NCI-H2081 treated with DMSO at 0.1 percent for 48 hours (cell line): ENCODE results near the gene CAPN15.
"Not testable (repeated sequence)": the region's sequence is repeated elsewhere in the genome, so short reads cannot be mapped to it uniquely, and the experiment has no call there.

Source experiments
- DNase-seq: peaks from one replicate; lab custom pipeline; 2025; lab: John Stamatoyannopoulos, UW

CAPN15 gene

DNA sequence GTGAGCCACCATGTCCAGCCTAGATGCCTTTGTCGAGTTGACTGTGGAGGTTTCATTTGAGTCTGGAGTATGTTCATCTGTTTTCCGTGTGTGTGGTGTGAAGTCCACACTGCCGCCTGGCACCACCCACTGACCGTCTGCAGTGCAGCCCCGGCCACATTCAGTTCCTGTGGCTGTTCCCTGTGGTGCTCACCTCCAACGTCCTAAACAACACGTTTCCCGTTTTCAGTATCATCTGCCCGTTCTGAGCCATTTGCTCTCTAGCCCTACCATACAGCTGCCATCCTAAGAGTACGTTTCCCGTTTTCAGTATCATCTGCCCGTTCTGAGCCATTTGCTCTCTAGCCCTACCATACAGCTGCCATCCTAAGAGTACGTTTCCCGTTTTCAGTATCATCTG lies 20.0 kb upstream of the CAPN15 start:
- not testable (repeated sequence) for DNase-seq

GRCh38 chr16:507996-508395 lies 19.5 kb upstream of the CAPN15 start:
- no peak for DNase-seq

DNA sequence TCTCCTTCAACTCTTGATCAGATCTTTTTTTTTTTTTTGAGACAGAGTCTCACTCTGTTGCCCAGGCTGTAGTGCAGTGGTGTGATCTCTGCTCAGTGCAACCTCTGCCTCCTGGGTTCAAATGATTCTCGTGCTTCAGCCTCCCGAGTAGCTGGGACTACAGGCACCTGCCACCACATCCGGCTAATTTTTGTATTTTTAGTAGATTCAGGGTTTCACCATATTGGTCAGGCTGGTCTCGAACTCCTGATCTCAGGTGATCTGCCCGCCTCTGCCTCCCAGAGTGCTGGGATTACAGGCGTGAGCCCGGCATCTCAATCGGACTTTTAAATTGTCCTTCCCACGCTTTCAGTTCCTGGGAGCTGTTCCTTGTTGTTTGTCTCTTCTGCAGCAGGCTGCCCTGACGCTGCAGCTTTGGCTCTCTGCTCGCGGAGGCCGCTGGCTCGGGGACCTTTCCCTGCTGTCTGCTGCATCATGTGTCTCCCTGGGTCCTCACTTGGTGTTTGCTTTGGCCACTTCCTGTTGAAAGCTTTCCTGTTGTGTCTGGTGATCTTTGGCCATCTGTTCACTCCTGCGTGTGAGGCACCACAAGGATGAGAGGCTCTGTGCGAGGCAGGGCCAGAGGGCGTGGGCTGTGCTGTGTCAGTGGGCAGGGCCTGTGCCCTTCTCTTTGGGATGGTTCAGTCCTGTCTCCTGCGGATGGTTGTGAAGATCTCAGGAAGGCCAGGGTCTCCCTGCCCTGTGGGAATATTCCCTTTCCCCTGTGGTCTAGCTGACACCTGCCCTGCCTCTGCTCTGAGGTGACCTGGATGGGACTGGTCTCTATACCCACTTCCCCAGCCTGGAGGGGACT lies 18.4 kb upstream of the CAPN15 start:
- DNase-seq = no peak

- DNase-seq = no peak
Measured at GRCh38 chr16:510066-510825, 17.3 kb upstream of the CAPN15 start.

DNA sequence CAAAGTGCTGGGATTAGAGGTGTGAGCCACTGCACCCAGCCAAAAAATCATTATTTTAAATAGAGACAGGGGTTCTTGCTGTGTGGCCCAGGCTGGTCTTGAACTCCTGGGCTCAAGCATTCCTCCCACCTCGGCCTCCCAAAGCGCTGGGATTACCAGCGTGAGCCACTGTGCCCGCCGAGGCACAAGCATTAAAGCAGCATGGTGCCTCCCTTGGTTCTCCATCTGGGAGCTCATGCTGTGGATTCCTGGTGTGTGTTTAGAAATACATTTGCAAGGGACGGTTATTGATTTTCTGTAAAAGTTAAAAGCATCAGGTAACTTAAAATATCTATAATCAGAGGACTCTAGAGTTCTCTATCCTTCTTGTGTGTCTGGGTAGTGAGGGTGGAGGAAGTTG lies 14.7 kb upstream of the CAPN15 start:
- no peak for DNase-seq

DNA sequence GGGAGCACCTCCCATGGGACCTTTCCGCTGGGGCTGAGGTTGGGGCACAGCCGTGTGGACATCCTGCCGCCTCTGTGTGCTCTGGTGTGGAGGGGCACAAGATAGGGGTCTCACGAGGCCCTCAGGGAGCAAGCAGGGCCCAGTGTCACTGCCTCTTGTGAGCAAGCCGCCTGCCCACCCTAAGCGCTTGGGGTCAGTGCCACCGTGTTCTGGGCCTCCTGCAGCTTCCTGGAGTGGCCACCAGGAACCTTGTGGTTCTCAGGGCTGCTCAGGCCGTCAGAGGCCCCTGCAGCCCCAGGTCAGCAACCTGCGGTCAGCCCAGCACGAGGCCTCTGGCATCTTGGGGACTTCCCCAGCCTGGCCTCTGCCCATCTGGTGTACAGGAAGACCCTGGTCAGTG lies 13.6 kb upstream of the CAPN15 start:
- no peak for DNase-seq

DNA sequence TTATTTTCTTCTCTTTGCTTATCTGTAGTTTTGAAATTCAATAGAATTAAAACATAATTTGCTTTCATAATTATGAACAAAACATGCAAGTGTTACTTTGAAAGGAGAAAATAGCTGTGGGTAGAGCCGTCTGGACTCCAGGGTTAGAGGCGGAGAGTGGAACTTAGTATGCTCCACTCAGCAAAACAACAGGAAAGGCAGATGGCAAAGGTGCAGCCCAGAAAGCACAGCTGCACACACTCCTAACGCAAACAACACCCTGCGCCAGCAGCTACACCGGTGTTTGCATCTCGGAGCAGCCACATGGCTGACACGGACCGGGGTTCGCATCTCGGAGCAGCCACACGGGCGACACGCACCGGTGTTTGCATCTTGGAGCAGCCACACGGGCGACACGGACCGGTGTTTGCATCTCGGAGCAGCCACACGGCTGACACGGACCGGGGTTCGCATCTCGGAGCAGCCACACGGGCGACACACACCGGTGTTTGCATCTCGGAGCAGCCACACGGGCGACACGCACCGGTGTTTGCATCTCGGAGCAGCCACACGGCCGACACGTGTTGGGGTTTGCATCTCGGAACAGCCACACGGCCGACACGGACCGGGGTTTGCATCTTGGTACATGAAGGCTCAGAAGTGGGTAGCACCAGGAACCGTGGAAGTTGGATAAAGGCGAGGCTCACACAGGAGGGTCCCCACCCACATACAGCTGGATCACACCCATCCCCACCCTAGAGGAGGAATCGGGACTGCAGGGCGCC lies 12.2 kb upstream of the CAPN15 start:
- DNase-seq = no peak

- DNase-seq = no peak
Measured at GRCh38 chr16:515939-516226, 11.6 kb upstream of the CAPN15 start.

DNA sequence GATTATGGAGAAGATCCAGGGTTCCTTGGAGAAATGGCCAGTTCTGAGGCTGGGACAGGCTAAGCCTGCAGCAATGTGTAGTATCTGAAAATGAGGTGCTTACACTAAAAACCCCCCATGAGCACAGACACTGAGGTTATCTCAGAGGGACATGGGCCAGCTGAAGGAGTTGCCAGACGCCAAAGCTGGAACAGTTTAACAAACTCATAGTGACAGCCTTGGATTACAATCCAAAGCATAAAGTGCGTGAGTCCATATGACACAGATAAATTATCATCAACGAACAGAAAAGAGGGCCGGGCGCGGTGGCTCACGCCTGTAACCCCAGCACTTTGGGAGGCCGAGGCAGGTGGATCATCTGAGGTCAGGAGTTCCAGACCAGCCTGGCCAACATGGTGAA lies 11.2 kb upstream of the CAPN15 start:
- no peak for DNase-seq

- no peak for DNase-seq
Measured at GRCh38 chr16:518858-519257, 8.7 kb upstream of the CAPN15 start.

GRCh38 chr16:519425-519824 lies 8.1 kb upstream of the CAPN15 start:
- DNase-seq = no peak

- DNase-seq = no peak
Measured at GRCh38 chr16:519841-520687, 7.4 kb upstream of the CAPN15 start.

GRCh38 chr16:520847-521246 lies 6.7 kb upstream of the CAPN15 start:
- no peak for DNase-seq

DNA sequence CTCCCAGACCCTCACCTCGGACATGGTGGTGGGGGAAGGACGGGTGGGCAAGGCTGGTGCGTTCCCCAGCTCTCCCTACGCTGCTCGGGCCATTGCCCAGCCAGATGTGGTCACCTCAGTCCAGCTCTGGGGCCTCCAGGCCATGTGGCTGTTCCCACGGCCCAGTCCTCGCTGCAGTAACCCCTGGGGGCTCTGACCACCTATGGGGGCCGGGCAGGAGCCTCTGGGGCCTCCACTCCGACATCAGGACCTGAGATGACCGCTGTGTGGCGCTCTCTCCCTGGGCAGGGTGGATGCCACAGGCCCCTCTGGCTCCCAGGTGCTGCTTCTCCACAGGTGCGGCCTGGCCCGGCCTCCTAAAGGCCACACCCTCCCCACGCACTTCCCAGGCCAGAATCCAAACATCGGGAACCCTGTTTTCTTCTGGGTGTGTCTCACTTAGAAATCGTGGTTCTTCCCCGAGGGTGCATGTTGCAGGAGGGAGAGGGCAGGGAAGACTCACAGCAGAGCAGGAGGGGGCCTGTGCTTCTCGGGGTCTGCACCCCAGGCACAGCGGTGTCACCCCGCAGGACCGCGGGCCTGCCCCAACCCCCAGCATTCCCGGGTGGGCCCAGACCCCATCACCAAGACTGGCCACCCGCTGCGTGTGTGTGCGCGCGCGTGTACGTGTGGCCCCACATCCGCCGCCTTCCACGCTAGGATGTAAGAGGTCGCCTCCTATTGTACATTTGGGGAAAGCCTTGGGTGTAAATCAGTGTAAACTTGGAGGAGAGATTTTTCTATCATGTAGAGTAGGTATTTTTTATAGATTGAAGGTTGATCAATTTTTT lies 5.9 kb upstream of the CAPN15 start:
- DNase-seq = no peak

DNA sequence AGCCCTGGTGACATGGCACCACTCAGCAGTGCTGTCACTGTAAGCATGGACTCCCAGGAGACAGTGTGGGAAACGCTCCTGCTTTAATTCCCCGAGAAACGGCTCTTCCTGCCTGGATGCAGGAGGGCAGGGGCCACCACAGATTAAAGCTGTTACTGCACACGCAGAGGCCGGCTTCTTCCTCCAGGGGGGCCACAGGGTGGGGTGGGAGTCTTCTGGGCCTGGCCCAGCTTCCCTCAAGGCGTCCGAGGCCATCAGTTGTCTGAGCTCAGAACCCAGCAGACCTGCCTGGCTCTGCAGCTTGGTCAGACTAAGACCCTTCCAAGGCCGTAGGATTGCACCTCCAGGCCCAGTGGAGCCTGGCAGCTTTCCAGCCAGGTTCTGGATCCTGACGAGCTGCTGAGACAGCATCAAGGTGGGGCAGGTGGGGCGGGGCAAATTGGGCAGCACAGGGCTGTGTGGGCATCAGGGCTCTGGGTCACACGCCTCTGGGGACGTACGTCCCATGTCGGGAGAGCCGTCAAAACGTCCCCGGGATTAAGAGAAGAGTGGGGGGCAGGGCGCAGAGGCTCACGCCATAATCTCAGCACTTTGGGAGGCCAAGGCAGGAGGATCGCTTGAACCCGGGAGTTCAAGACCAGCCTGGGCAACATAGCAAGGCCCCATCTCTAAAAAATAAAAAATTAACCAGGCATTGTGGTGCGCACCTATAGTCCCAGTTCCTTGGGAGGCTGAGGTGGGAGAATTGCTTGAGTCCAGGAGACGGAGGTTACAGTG lies 5.0 kb upstream of the CAPN15 start:
- no peak for DNase-seq

DNA sequence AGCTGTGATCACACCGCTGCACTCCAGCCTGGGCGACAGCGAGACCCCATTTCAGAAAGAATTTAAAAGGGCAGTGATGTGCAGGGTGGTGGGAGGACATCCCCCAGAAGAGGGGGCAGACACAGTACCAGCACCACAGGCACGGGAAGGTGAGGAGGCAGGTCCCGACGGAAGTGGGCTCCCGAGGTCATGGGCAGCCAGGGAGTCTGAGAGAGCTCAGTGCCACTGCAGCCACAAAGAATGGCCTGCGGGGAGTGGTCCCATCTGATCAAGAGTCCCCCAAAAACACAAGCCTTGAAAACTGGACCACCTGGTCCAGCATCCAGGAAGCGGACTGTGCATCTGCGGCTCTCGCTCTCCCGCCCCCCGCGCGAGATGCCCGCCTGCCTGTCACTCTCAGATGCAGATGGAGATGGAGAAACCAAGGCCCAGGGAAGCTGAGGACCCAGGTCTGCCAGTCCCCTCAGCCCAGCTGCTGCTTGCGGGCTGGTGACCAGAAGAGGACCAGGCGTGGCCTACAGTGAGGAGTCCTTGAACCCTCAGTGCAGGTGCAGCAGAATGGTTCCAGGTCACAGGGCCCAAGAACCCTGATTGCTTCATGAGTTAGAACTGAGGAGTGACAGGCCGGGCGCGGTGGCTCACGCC lies 4.3 kb upstream of the CAPN15 start:
- DNase-seq = no peak

DNA sequence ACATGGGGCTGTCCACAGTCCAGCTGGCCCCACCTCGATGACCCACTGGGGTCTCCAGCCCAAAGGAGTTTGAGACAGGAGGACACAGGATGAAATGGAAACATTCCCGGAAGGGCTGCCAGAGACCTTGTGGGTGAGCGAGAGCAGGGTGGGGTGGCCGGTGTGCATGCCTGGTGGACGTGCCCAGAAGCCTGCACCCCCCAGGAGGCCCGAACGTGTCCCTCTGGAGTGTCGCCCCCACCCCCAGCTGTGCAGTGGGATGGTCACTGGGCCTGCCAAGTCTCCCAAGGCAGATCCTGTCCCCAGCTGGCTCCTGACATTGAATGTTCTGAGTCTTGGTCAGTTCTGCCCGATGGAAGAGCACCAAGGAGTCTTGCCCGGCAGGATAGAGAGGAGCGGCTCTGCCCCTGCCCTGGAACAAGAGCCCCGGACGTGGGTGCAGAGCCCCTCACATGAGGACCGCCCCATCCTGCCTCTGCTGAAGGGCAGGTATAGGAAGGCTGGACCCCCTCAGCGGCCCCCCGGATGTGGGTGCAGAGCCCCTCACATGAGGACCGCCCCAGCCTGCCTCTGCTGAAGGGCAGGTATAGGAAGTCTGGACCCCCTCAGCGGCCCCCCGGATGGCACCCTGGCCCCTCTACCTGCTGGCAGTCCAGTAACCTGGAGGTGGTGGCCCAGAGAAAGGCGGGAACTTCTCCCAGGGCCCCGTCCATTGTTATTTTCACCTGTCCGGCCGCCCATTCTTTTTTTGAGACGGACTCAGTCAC lies 3.1 kb upstream of the CAPN15 start:
- DNase-seq = no peak

DNA sequence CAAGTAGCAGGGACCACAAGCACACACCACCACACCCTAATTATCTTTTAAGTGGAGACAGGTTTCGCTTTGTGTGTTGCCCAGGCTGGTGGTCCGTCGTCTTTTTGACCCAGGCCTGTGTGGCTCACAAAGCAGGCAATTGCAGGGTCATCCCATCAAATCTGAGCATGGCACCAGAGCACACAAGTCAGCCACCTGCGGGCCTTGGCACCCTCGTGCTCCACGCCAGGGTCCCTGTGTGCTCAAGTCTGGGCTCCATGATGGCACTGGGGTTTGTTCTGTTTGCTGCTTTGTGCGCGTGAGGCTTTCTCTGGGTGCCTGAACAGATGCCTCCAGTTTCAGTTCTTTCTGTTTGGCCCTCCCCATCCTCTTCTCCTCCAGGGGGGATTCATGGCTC lies 2.4 kb upstream of the CAPN15 start:
- no peak for DNase-seq
